HG02885 (cell line): Measurements from ENCODE around the gene SIX5.
A peak's percentile ranks its signal among the peaks of the same experiment; 100 is the strongest.

Source experiments
- ATAC-seq: cut with Tn5 transposase; IDR thresholded peaks from one replicate; pipeline ENCODE4 v1.9.1; 2021; ENCODE audit warnings: mild to moderate bottlenecking; ENCODE audit not compliant: unreplicated experiment, poor library complexity

Gene SIX5

GRCh38 chr19:45777395-45777961 is 8.4 kb upstream of the SIX5 start:
- ATAC-seq, result no peak

GRCh38 chr19:45774765-45775164 is 5.7 kb upstream of the SIX5 start:
- ATAC-seq, result no peak

- no peak for ATAC-seq
Measured at GRCh38 chr19:45773384-45773783, 4.3 kb upstream of the SIX5 start.

- no peak for ATAC-seq
Measured at GRCh38 chr19:45772912-45773311, 3.9 kb upstream of the SIX5 start.

- no peak for ATAC-seq
Measured at GRCh38 chr19:45772130-45772840, 3.2 kb upstream of the SIX5 start.

GRCh38 chr19:45771311-45771933 is 2.4 kb upstream of the SIX5 start:
- no peak for ATAC-seq

GRCh38 chr19:45770192-45771101 is 1.4 kb upstream of the SIX5 start:
- peak; percentile 57 for ATAC-seq

- no peak for ATAC-seq
Measured at GRCh38 chr19:45769821-45770191, 754 bp upstream of the SIX5 start.

GRCh38 chr19:45768655-45768983 is 433 bp downstream of the SIX5 start:
- ATAC-seq, result no peak

- ATAC-seq, result no peak
Measured at GRCh38 chr19:45767881-45768654, 984 bp downstream of the SIX5 start.

- no peak for ATAC-seq
Measured at GRCh38 chr19:45767410-45767880, 1.6 kb downstream of the SIX5 start.

GRCh38 chr19:45766869-45767346 is 2.1 kb downstream of the SIX5 start:
- no peak for ATAC-seq

GRCh38 chr19:45766296-45766868 is 2.7 kb downstream of the SIX5 start:
- ATAC-seq, result no peak

- no peak for ATAC-seq
Measured at GRCh38 chr19:45765702-45766295, 3.3 kb downstream of the SIX5 start.

GRCh38 chr19:45764945-45765701 is 3.9 kb downstream of the SIX5 start:
- ATAC-seq, result no peak

GRCh38 chr19:45764475-45764874 is 4.6 kb downstream of the SIX5 start:
- no peak for ATAC-seq

GRCh38 chr19:45763691-45764294 is 5.3 kb downstream of the SIX5 start:
- no peak for ATAC-seq
